Measurements from ENCODE around the gene PSMC3IP.
"Not testable (repeated sequence)": the region's sequence is repeated elsewhere in the genome, so short reads cannot be mapped to it uniquely, and the experiment has no call there.

The PSMC3IP gene

GRCh38 chr17:42563950-42564349, 13.6 kb downstream of the PSMC3IP start:
- no peak overlapping the region for H3K4me3 ChIP-seq (ENCODE audit: low read depth, low read length)
- TF ChIP-seq, protein P1, sequence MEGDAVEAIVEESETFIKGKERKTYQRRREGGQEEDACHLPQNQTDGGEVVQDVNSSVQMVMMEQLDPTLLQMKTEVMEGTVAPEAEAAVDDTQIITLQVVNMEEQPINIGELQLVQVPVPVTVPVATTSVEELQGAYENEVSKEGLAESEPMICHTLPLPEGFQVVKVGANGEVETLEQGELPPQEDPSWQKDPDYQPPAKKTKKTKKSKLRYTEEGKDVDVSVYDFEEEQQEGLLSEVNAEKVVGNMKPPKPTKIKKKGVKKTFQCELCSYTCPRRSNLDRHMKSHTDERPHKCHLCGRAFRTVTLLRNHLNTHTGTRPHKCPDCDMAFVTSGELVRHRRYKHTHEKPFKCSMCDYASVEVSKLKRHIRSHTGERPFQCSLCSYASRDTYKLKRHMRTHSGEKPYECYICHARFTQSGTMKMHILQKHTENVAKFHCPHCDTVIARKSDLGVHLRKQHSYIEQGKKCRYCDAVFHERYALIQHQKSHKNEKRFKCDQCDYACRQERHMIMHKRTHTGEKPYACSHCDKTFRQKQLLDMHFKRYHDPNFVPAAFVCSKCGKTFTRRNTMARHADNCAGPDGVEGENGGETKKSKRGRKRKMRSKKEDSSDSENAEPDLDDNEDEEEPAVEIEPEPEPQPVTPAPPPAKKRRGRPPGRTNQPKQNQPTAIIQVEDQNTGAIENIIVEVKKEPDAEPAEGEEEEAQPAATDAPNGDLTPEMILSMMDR (IDR thresholded peaks at IDR 0.05; ENCODE audit: borderline replicate concordance, insufficient read depth, low read depth, low read length) = no peak

DNA sequence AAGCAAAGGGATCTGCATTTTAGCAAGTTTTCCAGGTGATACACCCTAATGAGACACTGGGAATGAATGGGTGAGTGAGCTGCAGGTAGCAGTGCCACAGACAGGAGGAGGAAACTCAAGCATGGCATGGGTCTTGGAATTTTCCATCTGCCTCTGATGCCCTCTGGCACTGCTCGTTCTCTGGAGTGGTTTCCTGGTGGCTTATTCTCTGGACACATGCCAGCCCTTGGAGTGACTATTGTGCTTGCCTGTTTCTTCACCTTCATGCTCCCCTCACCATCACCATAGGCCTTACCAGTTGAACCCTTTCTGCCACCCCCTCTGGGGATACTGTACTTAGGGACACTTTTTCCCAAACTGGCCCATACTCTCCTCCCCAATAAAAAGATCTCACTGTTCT, 14.0 kb downstream of the PSMC3IP start:
- peak overlapping the region; percentile 62 for H3K4me3 ChIP-seq (ENCODE audit: low read depth, low read length)

GRCh38 chr17:42563143-42563509, 14.4 kb downstream of the PSMC3IP start:
- H3K4me3 ChIP-seq (ENCODE audit: low read depth, low read length) = peak overlapping the region; percentile 62
- TF ChIP-seq, protein P1 (IDR thresholded peaks at IDR 0.05; ENCODE audit: borderline replicate concordance, insufficient read depth, low read depth, low read length) = no peak

More for the DNA sequence above, 14.0 kb downstream of the PSMC3IP start:
- TF ChIP-seq, protein P1 (IDR thresholded peaks at IDR 0.05; ENCODE audit: borderline replicate concordance, insufficient read depth, low read depth, low read length) = no peak

DNA sequence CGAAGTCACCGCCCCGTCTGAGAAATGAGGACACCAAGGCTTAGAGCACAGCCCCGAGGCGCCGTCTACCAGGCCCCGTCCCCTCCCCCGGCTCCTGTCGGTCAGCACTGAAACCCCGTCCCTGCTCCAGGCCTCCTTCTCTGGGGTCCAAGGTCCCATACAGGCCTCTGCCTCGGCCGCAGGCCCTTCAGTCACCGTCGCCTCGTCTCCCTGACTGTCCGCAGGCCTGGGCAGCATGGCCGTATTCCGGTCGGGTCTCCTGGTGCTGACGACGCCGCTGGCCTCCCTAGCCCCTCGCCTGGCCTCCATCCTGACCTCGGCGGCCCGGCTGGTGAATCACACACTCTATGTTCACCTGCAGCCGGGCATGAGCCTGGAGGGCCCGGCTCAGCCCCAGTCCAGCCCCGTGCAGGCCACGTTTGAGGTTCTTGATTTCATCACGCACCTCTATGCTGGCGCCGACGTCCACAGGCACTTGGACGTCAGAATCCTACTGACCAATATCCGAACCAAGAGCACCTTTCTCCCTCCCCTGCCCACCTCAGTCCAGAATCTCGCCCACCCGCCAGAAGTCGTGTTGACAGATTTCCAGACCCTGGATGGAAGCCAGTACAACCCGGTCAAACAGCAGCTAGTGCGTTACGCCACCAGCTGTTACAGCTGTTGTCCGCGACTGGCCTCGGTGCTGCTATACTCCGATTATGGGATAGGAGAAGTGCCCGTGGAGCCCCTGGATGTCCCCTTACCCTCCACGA, 15.0 kb downstream of the PSMC3IP start:
- TF ChIP-seq, protein P1 (IDR thresholded peaks at IDR 0.05; ENCODE audit: borderline replicate concordance, insufficient read depth, low read depth, low read length) = no peak
- peak overlapping the region; percentile 62 for H3K4me3 ChIP-seq (ENCODE audit: low read depth, low read length)

DNA sequence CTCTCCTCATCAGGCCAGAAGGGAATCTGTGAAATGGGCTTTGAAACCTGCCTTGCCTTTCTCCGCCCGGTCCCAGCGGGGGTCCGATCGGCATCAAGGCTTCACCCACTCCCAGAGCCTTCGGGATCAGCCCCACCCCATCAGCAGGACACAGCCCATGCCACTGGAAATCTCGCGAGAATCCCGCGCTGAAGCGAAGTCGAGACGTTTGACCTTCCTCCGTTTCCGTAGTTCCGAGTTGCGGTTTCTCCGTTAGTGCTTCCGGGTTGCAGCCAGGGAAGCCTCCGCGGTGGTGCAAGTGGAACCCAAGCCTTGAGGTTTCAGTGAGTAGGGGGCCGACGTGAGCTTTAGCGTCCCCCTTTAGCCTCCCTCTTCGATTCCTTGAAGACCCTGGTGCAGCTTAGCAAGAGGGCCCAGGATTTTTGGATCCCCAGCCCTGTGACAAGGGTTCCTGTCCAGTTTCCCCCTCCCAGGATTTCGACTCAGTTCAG, 15.6 kb downstream of the PSMC3IP start, which contains the start of gene COASY:
Gene COASY (plus strand): TSS at position 252 of the 491 bp plus-strand sequence. CDS start 475 bp downstream, outside the sequence.
- TF ChIP-seq, protein P1 (IDR thresholded peaks at IDR 0.05; ENCODE audit: borderline replicate concordance, insufficient read depth, low read depth, low read length) = no peak
- peak within 1 kb of the TSS; percentile 62 for H3K4me3 ChIP-seq (ENCODE audit: low read depth, low read length)

DNA sequence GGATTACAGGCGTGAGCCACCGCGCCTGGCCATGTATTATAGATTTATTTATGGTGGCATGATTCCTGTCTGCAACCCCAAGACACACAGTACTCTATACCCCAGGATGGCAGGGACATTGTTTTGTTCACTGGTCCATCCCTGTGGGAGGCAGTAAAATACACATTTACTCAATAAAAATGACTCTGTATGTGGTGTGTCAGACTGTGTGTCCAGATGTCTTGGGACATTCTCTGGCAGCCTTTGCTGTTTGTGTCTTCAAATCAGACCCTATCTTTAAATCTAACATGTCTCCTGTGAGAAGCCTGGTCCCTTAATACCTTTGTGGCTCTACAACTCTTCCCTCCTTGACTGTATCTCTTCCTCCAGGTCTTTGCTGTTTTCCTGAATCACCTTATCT, 17.3 kb downstream of the PSMC3IP start:
- TF ChIP-seq, protein P1 (IDR thresholded peaks at IDR 0.05; ENCODE audit: borderline replicate concordance, insufficient read depth, low read depth, low read length) = no peak
- H3K4me3 ChIP-seq (ENCODE audit: low read depth, low read length) = no peak overlapping the region

GRCh38 chr17:42559075-42559474, 18.5 kb downstream of the PSMC3IP start:
- TF ChIP-seq, protein P1 (IDR thresholded peaks at IDR 0.05; ENCODE audit: borderline replicate concordance, insufficient read depth, low read depth, low read length) = no peak
- no peak overlapping the region for H3K4me3 ChIP-seq (ENCODE audit: low read depth, low read length)

GRCh38 chr17:42555961-42556617, 21.4 kb downstream of the PSMC3IP start:
- H3K4me3 ChIP-seq (ENCODE audit: low read depth, low read length) = not testable (repeated sequence)

Data from GM12875 (cell line).